Head of caudate nucleus (tissue), 42 donors: ENCODE results near the gene ALDH1A2.
"Not testable (repeated sequence)": the region's sequence is repeated elsewhere in the genome, so short reads cannot be mapped to it uniquely, and the experiment has no call there.

Source experiments
- DNase-seq, 42 donors: peaks; one replicate each; pipeline versions ENCODE4 v3.0.0 to v3.0.0-alpha.2; 2020 to 2021; ENCODE audit warnings: mixed read lengths in 7 of 42
- intact Hi-C: fragments of 100-400 bp; cut with DNase I; formaldehyde crosslinking; loops from one replicate; pipeline ENCODE4 v1.15.0; 2022

The ALDH1A2 gene

GRCh38 chr15:58046467-58046866, 19.0 kb downstream of the ALDH1A2 start:
- intact Hi-C loops = no loop called here
- no peak for DNase-seq

GRCh38 chr15:58045376-58045775, 20.1 kb downstream of the ALDH1A2 start:
- DNase-seq, intact Hi-C loops: not testable (repeated sequence)

- intact Hi-C loops = no loop called here
- DNase-seq = no peak
Observed at GRCh38 chr15:58044551-58044950, 21.0 kb downstream of the ALDH1A2 start.

GRCh38 chr15:58043192-58043903, 22.2 kb downstream of the ALDH1A2 start:
- DNase-seq = peak in 39 of 42 donors; percentile 2 to 84 (median 47)

GRCh38 chr15:58042006-58042405, 23.5 kb downstream of the ALDH1A2 start:
- no peak for DNase-seq
- intact Hi-C loops = no loop called here

More at GRCh38 chr15:58043192-58043903, 22.2 kb downstream of the ALDH1A2 start:
- intact Hi-C loops = no loop called here

- DNase-seq = no peak
- intact Hi-C loops = no loop called here
Observed at GRCh38 chr15:58040150-58040549, 25.4 kb downstream of the ALDH1A2 start.

- intact Hi-C loops = no loop called here
- no peak for DNase-seq
Observed at GRCh38 chr15:58039079-58040035, 26.2 kb downstream of the ALDH1A2 start.

GRCh38 chr15:58038426-58039078, 27.0 kb downstream of the ALDH1A2 start:
- intact Hi-C loops = no loop called here
- no peak for DNase-seq

- intact Hi-C loops = no loop called here
Observed at GRCh38 chr15:58037723-58038301, 27.7 kb downstream of the ALDH1A2 start.

GRCh38 chr15:58036579-58036978, 28.9 kb downstream of the ALDH1A2 start:
- DNase-seq = no peak
- intact Hi-C loops = no loop called here

More at GRCh38 chr15:58037723-58038301, 27.7 kb downstream of the ALDH1A2 start:
- no peak for DNase-seq

GRCh38 chr15:58028392-58028791, 37.1 kb downstream of the ALDH1A2 start:
- DNase-seq, intact Hi-C loops: not testable (repeated sequence)

- no peak for DNase-seq
- intact Hi-C loops = no loop called here
Observed at GRCh38 chr15:58026552-58026951, 39.0 kb downstream of the ALDH1A2 start.

- no peak for DNase-seq
- intact Hi-C loops = no loop called here
Observed at GRCh38 chr15:58026051-58026450, 39.5 kb downstream of the ALDH1A2 start.

GRCh38 chr15:58021332-58022230, 43.9 kb downstream of the ALDH1A2 start:
- intact Hi-C loops = no loop called here
- no peak for DNase-seq

- intact Hi-C loops = no loop called here
- no peak for DNase-seq
Observed at GRCh38 chr15:58019503-58020376, 45.8 kb downstream of the ALDH1A2 start.

- intact Hi-C loops = no loop called here
- no peak for DNase-seq
Observed at GRCh38 chr15:58017869-58018268, 47.6 kb downstream of the ALDH1A2 start.

- intact Hi-C loops = no loop called here
- DNase-seq = no peak
Observed at GRCh38 chr15:58016581-58017175, 48.8 kb downstream of the ALDH1A2 start.
